Transverse colon (tissue), 4 donors: ENCODE data around the gene FAM241A.

ENCODE experiments used
- POLR2A ChIP-seq: fragments of 450-650 bp; IDR thresholded peaks from one replicate; pipeline ENCODE4 v1.6.1; 2016; ENCODE audit warnings: antibody characterized with exemption, mild to moderate bottlenecking, moderate library complexity
- POLR2AphosphoS5 ChIP-seq, 3 donors: sonication (generic); formaldehyde crosslinking; IDR thresholded peaks; one replicate each; pipeline ENCODE4 v1.6.1; 2016; ENCODE audit warnings: antibody characterized with exemption in 3 of 3
- TF ChIP-seq, protein P1 (sequence below), 5 experiments: fragments of 200-600 bp in 3 of 5; fragments of 450-650 bp in 2 of 5; sonication (generic) in 3 of 5; IDR thresholded peaks; 1 replicate in 2 of 5; 2 replicates in 3 of 5; pipeline ENCODE4 v1.5.1; 2016 to 2017; ENCODE audit warnings: antibody characterized with exemption in 5 of 5, inconsistent platforms in 3 of 5, mild to moderate bottlenecking in 2 of 5, moderate library complexity in 1 of 5

DNA sequence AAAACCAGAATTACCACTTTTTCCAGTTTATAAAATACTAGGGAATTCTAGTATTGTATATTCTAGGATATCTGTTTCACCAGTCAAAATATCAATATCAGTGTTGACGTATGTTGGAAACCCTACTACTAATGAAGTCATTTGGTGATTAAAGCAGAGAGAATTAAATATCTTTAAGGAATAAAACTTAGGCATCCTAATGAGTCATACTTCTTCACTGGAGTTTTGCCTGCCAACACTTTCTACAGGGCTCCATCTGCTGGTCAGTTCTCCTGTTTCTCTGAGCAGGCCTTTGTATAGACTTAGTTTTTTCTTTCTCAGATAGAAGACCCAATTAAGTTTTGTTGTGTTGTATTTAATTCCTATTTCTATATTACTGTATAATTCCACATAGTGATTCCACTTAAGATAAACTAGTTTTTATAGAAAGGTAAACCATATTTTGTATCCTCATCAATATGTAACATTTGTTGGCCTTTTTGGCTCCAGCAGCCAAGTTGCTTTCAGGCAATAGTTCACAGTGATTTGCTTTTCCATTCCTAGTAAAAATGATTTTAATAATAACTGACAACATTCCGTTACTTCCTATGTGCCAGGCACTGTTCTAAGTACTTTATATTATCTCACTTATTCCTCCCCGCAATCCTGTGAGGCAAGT lies 89.8 kb downstream of the FAM241A start:
- TF ChIP-seq, protein P1, sequence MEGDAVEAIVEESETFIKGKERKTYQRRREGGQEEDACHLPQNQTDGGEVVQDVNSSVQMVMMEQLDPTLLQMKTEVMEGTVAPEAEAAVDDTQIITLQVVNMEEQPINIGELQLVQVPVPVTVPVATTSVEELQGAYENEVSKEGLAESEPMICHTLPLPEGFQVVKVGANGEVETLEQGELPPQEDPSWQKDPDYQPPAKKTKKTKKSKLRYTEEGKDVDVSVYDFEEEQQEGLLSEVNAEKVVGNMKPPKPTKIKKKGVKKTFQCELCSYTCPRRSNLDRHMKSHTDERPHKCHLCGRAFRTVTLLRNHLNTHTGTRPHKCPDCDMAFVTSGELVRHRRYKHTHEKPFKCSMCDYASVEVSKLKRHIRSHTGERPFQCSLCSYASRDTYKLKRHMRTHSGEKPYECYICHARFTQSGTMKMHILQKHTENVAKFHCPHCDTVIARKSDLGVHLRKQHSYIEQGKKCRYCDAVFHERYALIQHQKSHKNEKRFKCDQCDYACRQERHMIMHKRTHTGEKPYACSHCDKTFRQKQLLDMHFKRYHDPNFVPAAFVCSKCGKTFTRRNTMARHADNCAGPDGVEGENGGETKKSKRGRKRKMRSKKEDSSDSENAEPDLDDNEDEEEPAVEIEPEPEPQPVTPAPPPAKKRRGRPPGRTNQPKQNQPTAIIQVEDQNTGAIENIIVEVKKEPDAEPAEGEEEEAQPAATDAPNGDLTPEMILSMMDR (IDR thresholded peaks at IDR 0.05), result peak; percentile 69 to 82 (median 74)
- TF ChIP-seq POLR2AphosphoS5 (IDR thresholded peaks at IDR 0.05) (no peak), POLR2A (no peak)
